ENCODE measurements around the gene NUDT16L1. TPM values are rescaled to one million over a fixed set of nuclear protein-coding genes. Genes with fewer than 3 reads are reported as not detected.
A peak's percentile ranks its signal among the peaks of the same experiment; 100 is the strongest.

The NUDT16L1 gene
- total and polyA plus RNA-seq, 9 of the 15 experiments (the other 6 are each of a cell fraction or from before 2014, with no cell fraction given) = 1.4 to 37.6 (median 13.7) TPM

DNA sequence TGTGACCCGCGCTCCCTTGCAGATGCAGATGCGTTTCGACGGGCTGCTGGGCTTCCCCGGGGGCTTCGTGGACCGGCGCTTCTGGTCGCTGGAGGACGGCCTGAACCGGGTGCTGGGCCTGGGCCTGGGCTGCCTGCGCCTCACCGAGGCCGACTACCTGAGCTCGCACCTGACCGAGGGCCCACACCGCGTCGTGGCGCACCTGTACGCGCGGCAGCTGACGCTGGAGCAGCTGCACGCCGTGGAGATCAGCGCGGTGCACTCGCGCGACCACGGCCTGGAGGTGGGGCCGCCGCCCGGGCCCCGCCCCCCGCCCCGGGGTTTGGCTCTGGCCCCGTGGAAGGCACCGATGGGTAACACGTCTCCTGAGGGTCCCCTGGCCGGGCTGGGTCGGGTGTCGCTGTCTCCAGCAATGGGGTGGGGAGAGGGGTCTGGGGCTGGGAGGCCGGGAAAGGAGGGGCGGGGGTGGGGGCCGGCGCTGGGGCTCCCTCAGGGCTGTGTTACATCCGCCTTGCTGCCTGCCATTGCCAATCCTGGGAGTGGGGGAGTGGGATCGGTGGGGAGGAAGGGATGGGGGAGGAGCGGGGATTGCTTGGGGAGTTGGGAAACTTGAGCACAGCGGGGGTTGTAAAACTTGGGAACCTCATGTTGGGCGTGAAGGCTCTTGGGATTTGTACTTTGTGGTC lies 737 bp downstream of the NUDT16L1 start (continued):
- TF ChIP-seq SAFB (IDR thresholded peaks at IDR 0.05; ENCODE audit: borderline replicate concordance, low read depth, low read length) (peak; percentile 84), TCF3 (CRISPR knock-in tag; IDR thresholded peaks at IDR 0.05) (no peak), ARID4B (CRISPR knock-in tag; IDR thresholded peaks at IDR 0.05) (peak; percentile 65; the same call in 1 of the 2 replicates), SMAD3 (CRISPR knock-in tag; conservative IDR thresholded peaks at IDR 0.05) (no peak), HNRNPH1 (optimal IDR thresholded peaks at IDR 0.05; ENCODE audit: low read depth, low read length) (no peak), CREB1 (IDR thresholded peaks at IDR 0.05) (no peak), CREB1 (CRISPR knock-in tag; IDR thresholded peaks at IDR 0.05) (no peak), HEY1 (CRISPR knock-in tag; IDR thresholded peaks at IDR 0.05; ENCODE audit: borderline replicate concordance) (no peak), KLF1 (tag; IDR thresholded peaks at IDR 0.05) (no peak), HDAC1 (IDR thresholded peaks at IDR 0.05) (no peak; a peak in 1 of 4 replicates), NFYB (IDR thresholded peaks at IDR 0.05; ENCODE audit: extremely low read depth, insufficient read length) (no peak), ZBTB9 (CRISPR knock-in tag; IDR thresholded peaks at IDR 0.05) (0 out of 2 replicates have a peak, but pooled peaks have one; percentile 20), E4F1 (CRISPR knock-in tag; IDR thresholded peaks at IDR 0.05; ENCODE audit: borderline replicate concordance) (no peak), PRPF4 (IDR thresholded peaks at IDR 0.05; ENCODE audit: insufficient read depth, low read depth, low read length, poor library complexity, severe bottlenecking) (no peak), NCOA1 (IDR thresholded peaks at IDR 0.05; ENCODE audit: low read depth) (no peak), SIN3B (IDR thresholded peaks at IDR 0.05; ENCODE audit: low read depth) (no peak)
- TF ChIP-seq, protein P1, sequence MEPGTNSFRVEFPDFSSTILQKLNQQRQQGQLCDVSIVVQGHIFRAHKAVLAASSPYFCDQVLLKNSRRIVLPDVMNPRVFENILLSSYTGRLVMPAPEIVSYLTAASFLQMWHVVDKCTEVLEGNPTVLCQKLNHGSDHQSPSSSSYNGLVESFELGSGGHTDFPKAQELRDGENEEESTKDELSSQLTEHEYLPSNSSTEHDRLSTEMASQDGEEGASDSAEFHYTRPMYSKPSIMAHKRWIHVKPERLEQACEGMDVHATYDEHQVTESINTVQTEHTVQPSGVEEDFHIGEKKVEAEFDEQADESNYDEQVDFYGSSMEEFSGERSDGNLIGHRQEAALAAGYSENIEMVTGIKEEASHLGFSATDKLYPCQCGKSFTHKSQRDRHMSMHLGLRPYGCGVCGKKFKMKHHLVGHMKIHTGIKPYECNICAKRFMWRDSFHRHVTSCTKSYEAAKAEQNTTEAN (CRISPR knock-in tag; IDR thresholded peaks at IDR 0.05) = no peak
- TF ChIP-seq, protein P2, sequence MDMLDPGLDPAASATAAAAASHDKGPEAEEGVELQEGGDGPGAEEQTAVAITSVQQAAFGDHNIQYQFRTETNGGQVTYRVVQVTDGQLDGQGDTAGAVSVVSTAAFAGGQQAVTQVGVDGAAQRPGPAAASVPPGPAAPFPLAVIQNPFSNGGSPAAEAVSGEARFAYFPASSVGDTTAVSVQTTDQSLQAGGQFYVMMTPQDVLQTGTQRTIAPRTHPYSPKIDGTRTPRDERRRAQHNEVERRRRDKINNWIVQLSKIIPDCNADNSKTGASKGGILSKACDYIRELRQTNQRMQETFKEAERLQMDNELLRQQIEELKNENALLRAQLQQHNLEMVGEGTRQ (CRISPR knock-in tag; IDR thresholded peaks at IDR 0.05) = no peak
